NCI-H345 treated with DMSO at 0.1 percent for 48 hours (cell line): ENCODE measurements around the gene RHBG.
A peak's percentile ranks its signal among the peaks of the same experiment; 100 is the strongest.

ENCODE experiments used
- DNase-seq: peaks from one replicate; lab custom pipeline; 2025; ENCODE audit not compliant: unreplicated experiment; lab: John Stamatoyannopoulos, UW

Gene RHBG

DNA sequence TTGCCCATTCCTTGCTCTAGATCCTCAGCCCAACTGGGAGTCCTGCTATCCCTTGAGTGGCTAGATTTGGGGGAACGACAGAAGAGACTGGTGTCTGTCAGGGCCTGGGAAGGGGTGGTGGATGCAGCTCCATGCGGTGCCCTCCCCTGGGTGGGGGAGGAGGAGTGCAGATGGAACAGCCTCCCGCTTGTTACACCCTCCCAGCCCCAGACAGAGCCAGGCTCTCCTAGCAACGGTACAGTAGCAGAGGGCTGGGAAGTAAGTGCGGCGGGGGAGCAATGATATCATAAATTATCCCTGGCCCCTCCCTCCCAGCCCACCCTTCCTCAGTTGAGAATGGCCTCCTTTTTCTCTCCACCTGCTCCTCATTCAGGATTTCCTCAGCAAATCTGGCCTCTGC lies 37.2 kb downstream of the RHBG start:
- no peak for DNase-seq

DNA sequence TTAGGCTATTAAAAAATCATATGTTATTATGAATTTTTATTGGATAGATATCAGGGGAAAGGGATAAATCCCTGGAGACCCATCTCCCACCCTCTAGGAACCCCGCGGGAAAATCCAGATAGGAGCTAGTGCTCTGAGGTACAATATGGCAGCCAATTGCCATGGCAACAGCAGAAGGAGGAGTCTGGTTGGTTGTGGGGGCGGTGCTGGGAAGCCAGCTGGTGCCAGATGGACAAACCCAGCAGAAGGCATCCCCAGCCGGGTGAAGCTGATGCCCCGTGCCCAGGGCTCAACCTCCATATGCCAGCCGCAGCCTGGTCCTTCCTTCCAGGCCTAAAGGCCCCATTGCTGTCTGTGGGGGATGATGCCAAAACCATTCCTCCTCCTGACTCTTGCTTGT lies 38.3 kb downstream of the RHBG start:
- DNase-seq = no peak

DNA sequence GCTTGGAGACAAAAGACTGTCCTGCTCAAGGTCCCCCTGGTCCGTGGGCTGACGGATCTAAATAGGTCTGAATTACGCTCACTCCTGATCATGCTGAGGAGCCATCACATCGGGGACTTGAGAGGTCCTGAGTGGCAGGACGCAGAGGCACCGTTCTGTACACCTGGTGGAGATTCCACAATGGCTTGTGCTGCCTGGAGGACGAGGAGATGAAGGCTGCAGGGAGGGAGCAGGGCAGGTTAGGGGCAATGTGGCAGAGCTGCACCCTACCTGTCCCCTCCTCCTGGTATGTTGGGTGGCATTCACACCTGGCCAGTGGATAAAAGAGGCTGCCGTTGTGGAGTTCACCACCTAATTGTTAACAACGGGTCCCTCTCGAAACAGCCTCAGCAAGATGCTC lies 38.7 kb downstream of the RHBG start:
- DNase-seq = no peak

DNA sequence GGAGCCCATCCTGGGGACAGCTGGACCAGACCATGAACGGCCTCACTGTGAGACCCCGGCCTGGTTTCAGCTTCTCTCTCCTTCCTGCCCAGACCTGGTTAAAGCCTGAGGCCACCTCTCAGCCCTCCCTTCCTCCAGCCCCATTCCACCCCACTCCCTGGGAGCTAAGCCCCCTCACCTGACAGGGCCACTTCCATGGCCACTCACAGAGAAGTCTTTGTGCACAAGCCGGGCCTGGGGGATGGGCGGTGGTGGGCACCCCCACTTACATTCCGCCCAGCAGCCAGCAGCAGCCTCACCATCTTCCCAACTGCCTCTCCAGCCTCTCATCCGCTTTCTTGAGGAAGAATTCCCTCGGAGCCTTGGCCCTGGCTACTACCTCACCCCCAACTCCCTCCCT lies 40.4 kb downstream of the RHBG start:
- DNase-seq = no peak

DNA sequence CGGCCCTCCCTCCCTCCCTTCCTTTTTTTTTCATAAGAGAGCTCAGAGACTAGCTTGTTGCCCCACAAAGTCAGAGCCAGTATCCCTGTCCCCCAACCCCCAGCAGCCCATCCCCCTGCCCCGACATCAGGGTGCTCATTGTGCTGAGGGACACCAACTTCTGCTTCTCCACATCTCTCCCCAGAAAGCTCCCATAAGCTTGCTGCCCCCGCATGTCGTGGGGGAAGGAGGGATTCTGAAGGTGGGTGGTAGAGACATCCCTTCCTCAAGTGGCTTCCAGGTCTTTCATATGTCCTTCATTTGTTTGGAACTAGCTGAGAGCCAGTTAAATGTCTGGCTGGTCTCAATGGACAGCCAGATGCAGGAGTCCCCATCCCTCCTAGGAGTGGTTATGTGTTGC lies 41.2 kb downstream of the RHBG start:
- no peak for DNase-seq

DNA sequence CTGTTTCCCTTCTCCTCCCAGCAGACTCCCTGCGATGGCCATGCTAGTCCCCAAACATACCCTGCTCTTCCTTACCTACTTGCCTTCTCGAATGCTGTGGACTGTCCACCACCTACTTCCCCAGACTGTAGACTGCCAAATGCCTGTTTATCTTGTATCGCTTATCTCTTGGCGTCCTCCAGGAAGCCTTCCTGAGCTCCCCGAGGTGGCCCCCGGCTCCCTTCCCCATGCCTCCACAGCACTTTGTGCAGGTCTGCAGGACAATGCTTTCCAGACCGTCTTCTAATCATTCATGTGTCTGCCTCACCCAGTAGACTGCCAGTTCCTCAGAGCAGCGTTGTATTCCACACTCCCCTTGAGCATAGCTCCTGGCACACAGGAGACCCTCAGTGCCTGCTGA lies 41.7 kb downstream of the RHBG start:
- no peak for DNase-seq

DNA sequence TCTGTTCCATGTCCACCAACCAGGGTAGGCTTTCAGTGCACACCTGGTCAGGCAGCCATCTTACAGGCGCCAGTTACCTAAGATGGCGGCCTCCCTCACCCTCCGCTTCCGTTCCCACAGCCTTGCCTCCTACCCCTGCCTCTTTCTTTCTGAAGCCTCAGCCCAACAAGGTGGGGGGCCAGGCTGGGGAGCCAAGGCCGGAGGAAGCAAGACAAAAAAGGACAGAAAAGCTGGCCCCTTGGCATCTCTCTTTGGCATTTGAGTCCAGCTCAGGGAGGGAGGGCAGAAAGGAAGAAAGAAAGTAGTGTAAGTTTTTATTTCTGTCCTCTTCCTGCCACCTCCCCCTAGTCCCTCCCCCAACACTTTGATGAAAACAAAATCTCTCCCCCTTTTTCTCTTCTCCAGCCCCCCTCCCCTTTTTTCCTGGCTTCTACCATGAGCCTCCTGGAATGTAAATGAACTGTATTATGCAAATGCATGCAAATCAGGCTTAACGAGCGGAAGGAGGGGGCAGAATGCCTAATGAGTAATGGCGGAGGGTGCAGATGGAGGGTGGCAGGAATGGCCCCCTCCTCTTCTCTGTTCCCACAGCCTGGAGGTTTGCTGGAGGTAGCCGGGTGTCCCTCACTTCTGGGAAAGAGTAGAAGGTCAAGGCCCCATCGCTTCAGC lies 43.8 kb downstream of the RHBG start:
- DNase-seq = no peak

DNA sequence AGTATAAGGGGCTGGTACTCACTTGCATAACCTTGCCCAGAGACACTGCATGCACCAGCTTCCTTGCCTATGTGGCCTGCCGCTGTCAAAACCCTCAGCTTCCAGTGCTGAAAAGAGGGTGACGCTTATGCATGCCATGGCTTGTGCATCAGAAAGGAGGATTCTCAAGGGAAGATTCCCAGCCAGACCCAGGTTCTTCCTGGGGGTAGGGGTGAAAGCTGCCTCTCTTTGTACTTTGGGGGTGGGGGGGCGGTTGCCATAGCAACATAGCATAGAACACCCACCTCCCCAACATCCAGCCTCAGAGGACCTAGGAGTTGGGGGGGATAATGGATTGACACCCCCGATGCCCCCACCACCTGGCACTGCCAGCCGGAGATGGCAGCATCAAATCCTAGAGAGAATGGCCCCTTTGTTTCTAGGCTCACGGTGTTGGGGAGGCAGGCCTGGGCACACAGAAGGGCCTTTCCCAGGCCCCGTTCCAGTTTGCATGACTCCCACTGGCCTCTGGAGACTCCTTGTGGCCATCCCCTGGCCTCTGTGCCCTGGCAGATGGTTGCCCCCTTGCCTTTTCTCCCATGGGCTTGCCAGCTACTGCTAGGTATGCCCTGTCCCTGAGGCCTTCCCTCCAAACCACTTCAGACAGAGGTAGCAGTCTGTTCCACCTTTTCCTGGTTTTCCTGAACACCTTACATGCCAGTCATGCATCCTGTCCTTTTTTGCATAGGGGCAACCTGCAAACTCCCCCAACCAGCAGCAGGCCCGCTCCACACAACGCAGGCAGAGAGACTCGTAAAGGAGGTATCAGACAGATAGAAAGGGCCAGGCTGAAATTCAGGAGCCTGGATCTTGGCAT lies 44.6 kb downstream of the RHBG start:
- DNase-seq = no peak

DNA sequence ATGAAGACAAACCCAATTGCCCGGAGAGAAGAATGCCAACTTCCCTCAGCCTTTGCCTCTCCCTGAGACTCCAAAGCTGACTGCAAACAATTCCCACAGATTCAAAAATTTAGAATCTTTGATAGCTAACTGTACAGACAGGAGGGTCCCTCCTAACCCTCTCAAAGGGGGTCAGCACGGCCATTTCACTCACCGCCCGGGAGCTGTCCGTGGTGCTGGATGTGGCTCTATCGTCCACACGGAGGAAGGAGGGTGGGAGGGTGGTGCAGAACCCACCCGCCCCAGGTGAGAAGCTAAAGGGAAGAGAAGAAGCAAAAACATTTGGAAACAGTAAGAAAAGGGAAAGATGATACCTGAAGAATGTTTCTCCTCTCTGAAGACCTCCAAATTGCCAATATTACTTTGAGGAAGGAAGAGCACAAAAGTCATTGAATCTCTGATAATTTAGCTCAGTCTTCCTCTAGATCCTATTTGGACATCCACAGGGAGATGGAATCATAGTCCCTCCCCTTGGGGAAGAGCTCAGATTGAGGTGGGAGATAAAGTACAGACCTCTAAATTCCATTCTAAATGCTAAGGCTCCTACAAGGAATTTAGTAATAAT lies 45.6 kb downstream of the RHBG start:
- DNase-seq = no peak

DNA sequence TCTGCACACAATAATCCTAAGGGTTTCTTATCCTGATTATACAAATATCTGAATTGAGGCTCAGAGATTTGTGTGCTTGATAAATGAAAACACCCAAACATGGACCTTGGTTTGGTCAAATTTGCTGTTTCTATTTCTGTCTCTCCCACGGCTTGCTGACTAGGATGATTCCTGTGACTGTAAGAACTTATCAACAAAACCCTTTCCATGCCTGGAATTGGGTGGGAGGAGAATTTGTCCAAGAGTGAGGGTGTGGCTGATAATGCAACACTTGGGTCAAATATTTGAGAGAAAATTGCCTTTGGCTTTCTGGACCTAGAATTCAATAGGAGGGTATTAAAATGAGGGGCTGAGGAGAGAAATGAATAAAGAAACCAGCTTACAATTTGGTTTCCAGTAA lies 48.0 kb downstream of the RHBG start:
- DNase-seq = no peak

DNA sequence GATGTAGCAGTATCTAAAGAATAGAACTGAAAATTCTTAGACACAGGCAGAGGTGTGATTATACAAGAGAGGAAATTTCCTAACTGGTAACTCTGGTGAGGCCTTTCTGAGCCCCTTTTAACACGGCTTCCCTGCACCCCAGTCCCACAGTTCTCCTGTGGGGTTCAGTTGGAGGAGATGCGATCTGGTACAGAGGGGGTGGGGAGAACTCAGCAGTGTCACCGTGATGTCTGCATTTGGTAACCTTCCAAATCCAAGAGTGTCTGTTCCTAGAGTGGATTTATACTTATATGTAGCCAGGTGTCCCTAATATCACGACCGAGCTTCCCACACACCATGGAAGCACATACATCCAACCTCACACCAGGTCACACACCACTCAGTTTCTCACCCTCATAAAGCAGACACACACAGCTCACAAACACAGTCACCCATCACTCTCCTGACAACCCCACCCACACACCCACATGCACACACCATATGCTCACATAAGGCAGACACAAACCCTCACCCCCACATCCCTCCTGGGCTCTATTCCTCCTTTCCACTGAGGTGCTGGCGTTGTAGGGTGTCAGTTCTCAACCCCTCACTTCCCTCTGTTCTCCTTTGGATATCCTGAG lies 48.5 kb downstream of the RHBG start:
- no peak for DNase-seq

DNA sequence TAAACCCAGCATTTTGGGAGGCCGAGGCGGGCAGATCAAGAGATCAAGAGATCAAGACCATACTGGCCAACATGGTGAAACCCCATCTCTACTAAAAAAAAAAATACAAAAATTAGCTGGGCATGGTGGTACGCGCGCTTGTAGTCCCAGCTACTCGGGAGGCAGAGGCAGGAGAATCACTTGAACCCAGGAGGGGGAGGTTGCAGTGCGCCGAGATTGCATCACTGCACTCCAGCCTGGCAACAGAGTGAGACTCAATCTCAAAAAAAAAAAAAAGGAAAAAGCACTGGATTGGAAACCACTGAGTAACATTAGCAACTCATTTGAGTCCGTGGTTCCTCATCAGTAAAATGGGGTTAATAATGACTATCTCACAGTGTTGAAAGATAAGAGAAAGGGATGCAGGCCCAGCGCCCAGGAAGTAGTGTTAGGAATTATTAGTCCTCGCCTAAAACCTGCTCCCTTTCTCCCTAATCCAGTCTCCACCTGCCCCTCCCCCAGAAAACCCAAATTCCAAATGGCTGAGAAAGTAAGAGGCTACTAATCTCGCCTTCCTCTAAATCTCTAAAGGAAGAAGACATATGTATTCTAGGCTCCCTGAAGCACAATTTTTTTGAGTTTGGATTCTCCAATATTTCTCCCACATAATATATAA lies 49.5 kb downstream of the RHBG start:
- no peak for DNase-seq

DNA sequence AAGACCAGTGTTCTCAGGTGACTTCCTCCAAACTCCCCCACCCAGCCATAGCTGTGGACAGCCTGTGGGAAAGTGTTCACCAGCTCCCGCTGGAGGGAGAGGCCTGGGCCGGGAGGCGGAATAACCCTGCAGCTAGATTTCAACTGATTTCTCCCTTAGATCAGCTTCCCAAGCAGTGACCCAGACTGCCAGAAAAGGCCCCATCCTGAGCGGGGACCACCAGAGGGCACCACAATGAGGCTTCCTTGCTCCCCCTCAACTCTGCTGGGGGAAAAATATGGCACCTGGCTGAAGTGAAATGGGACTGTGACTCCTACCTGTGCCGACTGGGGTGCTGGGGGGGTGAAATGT lies 50.8 kb downstream of the RHBG start:
- DNase-seq = no peak

DNA sequence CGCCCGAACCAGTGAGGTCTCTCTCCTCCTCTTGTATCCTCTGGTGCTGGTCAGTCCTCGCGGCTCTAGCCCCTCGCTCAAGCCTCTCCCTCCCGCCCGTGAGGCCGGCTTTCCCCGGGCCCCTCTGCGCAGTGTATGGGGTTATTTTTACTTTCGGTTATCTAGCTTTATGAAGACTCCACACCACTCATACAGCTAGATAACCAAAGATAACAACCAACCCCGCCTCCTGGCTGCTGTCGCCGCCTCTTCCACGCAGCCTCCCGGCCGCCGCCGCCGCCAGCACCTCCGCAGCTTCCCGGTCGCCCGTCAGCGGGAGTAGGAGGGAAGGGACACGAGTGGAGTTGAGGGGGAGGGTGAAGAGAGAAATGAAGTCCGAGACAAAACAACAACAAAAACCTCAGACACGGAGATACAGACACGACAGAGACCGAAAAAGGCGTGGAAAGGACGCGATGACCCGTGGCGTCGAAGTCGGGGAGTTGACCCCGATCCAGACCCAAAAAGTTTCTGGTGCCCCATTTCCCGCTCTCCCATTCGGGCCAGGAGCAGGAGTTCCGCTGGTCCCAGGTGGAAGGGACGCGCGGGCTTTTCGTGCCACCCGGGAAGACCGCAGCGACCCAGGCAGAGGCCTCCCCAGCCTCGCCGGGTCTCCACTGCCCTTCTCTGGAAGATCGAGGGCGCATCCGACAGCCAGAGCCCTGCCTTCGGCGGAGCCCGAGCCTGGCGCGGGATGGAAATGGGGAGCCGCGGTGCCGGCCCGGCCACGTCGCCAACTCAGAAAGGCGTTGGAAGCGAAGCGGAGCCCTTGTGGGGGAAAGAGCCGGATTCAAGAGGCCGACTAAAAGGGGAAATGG lies 51.4 kb downstream of the RHBG start:
- DNase-seq = no peak

DNA sequence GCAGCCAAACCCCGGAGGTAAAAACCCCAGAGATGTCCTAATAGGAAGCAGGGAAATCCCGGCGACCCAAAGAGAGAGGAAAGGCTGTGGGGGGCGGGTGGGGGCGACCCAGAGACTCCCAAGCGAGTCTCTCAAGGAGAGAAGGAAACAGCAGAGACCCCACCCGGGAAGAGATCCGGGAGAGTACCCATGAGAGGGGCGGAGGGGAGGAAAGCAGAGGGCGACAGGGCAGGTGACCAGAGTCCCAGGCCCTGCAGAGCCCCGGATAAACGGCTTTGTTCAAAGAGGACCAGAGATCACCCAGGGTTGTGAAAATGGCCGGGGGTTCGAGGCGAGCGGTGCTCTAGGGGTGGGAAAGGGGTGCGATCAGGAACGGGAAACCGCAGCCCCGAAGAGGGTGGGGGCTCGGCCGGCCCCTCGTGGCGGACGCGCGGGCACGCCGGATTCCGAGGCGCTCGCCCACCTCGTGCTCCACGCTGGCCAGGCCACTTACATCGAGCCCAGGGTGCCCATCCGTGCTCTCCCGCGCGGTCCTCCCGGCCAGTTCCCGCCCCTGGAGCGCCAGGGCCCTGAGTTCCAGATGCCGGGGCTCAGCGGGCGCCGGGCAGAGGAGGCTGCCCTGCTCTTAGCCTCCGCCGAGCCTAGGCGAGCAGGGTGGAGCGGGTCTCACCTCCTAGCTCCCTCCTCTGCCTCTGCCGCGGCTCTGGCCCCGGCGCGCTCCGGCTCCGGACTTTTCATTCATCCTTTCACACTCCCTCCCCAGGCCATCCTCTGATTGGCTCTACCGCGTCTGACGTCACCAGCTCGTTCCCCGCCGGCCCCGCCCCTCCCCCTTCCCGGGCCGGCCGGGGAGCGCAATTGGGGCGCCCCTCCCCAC lies 52.3 kb downstream of the RHBG start:
- DNase-seq = peak; percentile 95

DNA sequence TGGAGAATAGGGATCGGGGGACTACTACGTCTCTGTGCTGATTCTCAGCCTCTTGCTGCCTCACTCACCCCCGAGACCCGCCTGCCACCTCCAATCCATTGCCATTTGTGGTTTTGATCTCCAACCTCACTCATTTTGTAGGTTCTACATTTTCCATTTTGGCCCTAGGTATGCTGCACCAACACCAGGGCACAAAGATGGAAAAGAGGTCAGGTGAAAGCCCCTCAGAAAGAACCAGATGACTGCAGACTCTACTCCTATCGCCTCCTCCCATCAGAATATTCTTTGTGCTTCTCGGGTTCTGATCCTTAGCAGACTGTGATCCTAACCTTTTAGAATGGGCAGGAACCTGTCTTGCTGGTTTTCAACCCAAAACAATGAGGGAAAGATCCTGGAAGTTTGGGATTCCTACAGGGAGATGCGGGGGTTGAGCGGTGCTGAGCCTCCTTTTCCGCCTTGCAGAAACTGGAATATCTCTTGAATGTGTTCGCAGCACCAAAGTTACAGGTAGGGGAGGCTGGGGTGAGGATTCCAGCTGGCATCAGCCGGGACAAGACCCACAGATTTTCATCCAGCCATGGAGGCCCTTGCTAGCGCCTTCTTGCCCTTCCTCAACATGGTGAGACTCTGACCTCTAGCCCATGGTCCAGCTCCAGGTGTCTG lies 53.1 kb downstream of the RHBG start:
- DNase-seq = no peak

DNA sequence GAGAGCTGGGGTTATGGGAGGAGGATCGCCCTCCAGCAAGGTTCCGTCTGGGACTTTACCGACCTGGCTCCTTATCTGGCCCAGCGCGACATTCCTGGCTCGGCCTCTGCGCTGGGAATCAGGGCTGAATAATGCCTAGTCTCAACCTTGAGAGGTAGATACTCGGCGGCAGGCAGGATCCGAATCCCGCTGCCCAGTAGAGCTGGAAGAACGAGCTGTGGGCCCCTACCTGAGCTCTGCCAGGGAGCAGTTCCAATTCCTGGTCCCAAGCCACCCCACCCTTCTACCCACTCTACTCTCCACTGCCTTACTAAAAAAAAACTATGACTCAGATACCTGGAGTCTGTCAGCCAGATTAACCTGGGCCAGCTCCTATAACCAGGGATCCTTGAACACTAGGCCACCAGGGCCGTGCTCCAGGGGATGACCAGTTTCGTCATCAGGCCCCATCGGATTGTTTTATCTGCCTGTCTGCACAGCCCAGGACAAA lies 53.6 kb downstream of the RHBG start:
- no peak for DNase-seq

DNA sequence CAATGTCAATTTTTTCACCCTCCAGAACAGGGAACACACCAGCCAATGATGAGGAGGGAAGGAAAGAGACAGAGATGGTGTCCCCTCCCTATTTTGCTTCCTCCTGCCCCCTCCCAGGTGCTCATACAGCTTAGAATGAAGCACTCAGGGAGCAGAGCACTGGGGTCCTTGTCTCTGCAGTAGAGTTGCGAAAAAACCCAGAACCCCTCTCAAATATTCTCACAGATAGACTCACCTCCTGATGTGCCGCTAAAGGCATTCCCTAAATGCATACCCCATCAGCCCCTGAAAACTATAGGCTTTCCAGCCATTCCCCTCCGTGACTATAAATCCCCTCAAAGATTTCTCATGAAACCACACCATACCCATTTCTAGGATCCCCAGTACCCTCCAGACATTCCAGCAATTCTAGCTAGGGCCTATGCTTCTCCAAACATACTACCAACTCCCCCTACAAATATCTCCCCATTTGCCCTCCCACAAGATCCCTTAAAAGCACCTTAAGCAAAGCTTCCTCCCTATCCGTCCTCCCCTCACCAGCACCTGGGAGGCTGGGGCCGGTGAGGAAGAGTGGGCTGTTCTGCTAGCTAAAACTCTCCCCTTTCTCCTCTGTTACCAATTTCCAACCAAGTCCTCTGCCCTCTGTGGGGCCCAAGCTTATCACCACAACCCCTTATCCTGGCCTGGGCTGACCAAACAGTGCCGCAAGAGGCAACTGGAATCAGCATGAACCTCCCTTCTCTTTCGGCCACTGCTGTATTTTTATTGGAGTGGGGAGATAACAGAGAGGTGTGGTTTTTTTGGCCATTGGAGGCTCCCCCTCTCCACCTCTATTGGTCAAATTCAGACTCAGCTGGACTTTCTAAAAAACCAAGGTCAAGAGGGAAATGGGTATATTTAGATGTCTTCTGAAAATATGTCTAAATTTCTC lies 54.7 kb downstream of the RHBG start:
- no peak for DNase-seq
